ENCODE data around the gene CNKSR3. TPM values are rescaled to one million over a fixed set of nuclear protein-coding genes. Genes with fewer than 3 reads are reported as not detected.

Gene CNKSR3
- total RNA-seq, 2 donors from 2014 or later = 5.9 to 8.0 TPM

GRCh38 chr6:154474648-154475428 lies 35.6 kb downstream of the CNKSR3 start:
- Histone ChIP-seq H3K27me3 (ENCODE audit: control insufficient read depth, insufficient read depth, low read length, poor library complexity, severe bottlenecking) (no peaks in the 10 kb centered on the region), H3K4me1 (ENCODE audit: control insufficient read depth, insufficient read depth, low read length) (no peaks in the 10 kb centered on the region), H3K27ac (ENCODE audit: low read depth, low read length) (no peak overlapping the region), H3K4me3 (ENCODE audit: low read length) (no peak overlapping the region), H3K9ac (ENCODE audit: extremely low read depth, low read length, poor library complexity, severe bottlenecking) (no peak overlapping the region), H3K36me3 (ENCODE audit: control insufficient read depth, insufficient read depth, low read length) (no peaks in the 10 kb centered on the region), H3K9me3 (ENCODE audit: control insufficient read depth, low read length) (peaks cover 9% of the 10 kb centered on the region)
- Mint-ChIP-seq H3K27ac (no peak overlapping the region), H3K27me3 (ENCODE audit: insufficient read depth) (no peaks in the 10 kb centered on the region), H3K4me3 (no peak overlapping the region), H3K4me1 (peaks cover 10% of the 10 kb centered on the region), H3K36me3 (ENCODE audit: low read depth) (no peaks in the 10 kb centered on the region), H3K9me3 (peaks cover 13% of the 10 kb centered on the region)
- no peak for TF ChIP-seq CTCF (conservative IDR thresholded peaks at IDR 0.05)
- DNase-seq = peak; percentile 24
- 90 to 95% methylated on average over 8 to 12 of the region's 12 CpGs for WGBS, 2 experiments (ENCODE audit: insufficient coverage in 1 of 2, insufficient read length in 1 of 2)

- no peak for TF ChIP-seq CTCF (conservative IDR thresholded peaks at IDR 0.05)
- no peak overlapping the region for H3K4me3 ChIP-seq (ENCODE audit: low read length)
- Mint-ChIP-seq H3K36me3 (ENCODE audit: low read depth) (no peaks in the 10 kb centered on the region), H3K4me1 (peaks cover 5% of the 10 kb centered on the region), H3K27me3 (ENCODE audit: insufficient read depth) (no peaks in the 10 kb centered on the region), H3K9me3 (peaks cover 13% of the 10 kb centered on the region), H3K27ac (no peak overlapping the region), H3K4me3 (no peak overlapping the region)
- WGBS, 2 experiments (ENCODE audit: insufficient coverage in 1 of 2, insufficient read length in 1 of 2) = 90 to 93% methylated on average over 8 to 9 of the region's 9 CpGs
- H3K9ac ChIP-seq (ENCODE audit: extremely low read depth, low read length, poor library complexity, severe bottlenecking) = no peak overlapping the region
- no peaks in the 10 kb centered on the region for H3K27me3 ChIP-seq (ENCODE audit: control insufficient read depth, insufficient read depth, low read length, poor library complexity, severe bottlenecking)
- H3K27ac ChIP-seq (ENCODE audit: low read depth, low read length) = no peak overlapping the region
- H3K36me3 ChIP-seq (ENCODE audit: control insufficient read depth, insufficient read depth, low read length) = no peaks in the 10 kb centered on the region
- H3K4me1 ChIP-seq (ENCODE audit: control insufficient read depth, insufficient read depth, low read length) = no peaks in the 10 kb centered on the region
- no peak for DNase-seq
- H3K9me3 ChIP-seq (ENCODE audit: control insufficient read depth, low read length) = peaks cover 9% of the 10 kb centered on the region
Measured at GRCh38 chr6:154473324-154473723, 37.2 kb downstream of the CNKSR3 start.

GRCh38 chr6:154471609-154472362 lies 38.7 kb downstream of the CNKSR3 start:
- Mint-ChIP-seq H3K4me3 (no peak overlapping the region), H3K36me3 (ENCODE audit: low read depth) (no peaks in the 10 kb centered on the region), H3K4me1 (peaks cover 2% of the 10 kb centered on the region), H3K27ac (no peak overlapping the region), H3K27me3 (ENCODE audit: insufficient read depth) (no peaks in the 10 kb centered on the region), H3K9me3 (peaks cover 13% of the 10 kb centered on the region)
- no peak overlapping the region for H3K4me3 ChIP-seq (ENCODE audit: low read length)
- 90 to 96% methylated on average over 3 to 6 of the region's 6 CpGs for WGBS, 2 experiments (ENCODE audit: insufficient coverage in 1 of 2, insufficient read length in 1 of 2)
- no peak overlapping the region for H3K27ac ChIP-seq (ENCODE audit: low read depth, low read length)
- no peaks in the 10 kb centered on the region for H3K27me3 ChIP-seq (ENCODE audit: control insufficient read depth, insufficient read depth, low read length, poor library complexity, severe bottlenecking)
- H3K9ac ChIP-seq (ENCODE audit: extremely low read depth, low read length, poor library complexity, severe bottlenecking) = no peak overlapping the region
- TF ChIP-seq CTCF (conservative IDR thresholded peaks at IDR 0.05) = no peak
- H3K36me3 ChIP-seq (ENCODE audit: control insufficient read depth, insufficient read depth, low read length) = no peaks in the 10 kb centered on the region
- peaks cover 9% of the 10 kb centered on the region for H3K9me3 ChIP-seq (ENCODE audit: control insufficient read depth, low read length)
- no peaks in the 10 kb centered on the region for H3K4me1 ChIP-seq (ENCODE audit: control insufficient read depth, insufficient read depth, low read length)
- no peak for DNase-seq

Data from endodermal cell (in vitro differentiated cells).